K562 (cell line): Measurements from ENCODE around the gene CSNK1D. TPM values are rescaled to one million over a fixed set of nuclear protein-coding genes. Genes with fewer than 3 reads are reported as not detected.

Experiments used
- ATF1 ChIP-seq, 2 experiments: fragments of 450-650 bp in 1 of 2; IDR thresholded peaks; 2 replicates each; pipeline ENCODE4 v1.6.1; 2016; ENCODE audit warnings: missing compliant biosample characterization in 1 of 2, missing genetic modification characterization in 1 of 2
- BACH1 ChIP-seq: fragments of 200-800 bp; sonication (Bioruptor generic); IDR thresholded peaks from 2 replicates; pipeline ENCODE4 v1.6.1; 2016; ENCODE audit warnings: missing genetic modification characterization, missing compliant biosample characterization
- CC2D1A ChIP-seq: fragments of 450-650 bp; IDR thresholded peaks from 2 replicates; pipeline ENCODE4 v1.6.1; 2017; ENCODE audit warnings: mild to moderate bottlenecking
- CHD1 ChIP-seq: fragments of 200-600 bp; sonication (generic); IDR thresholded peaks from one replicate; pipeline ENCODE4 v1.6.1; 2012; ENCODE audit warnings: mild to moderate bottlenecking, moderate library complexity, low read length, inconsistent platforms
- EHMT2 ChIP-seq: fragments of 450-650 bp; IDR thresholded peaks from 2 replicates; pipeline ENCODE4 v1.6.1; 2018; ENCODE audit warnings: antibody characterized with exemption
- HDAC6 ChIP-seq: IDR thresholded peaks from 2 replicates; pipeline ENCODE4 v1.6.1; 2012; ENCODE audit warnings: low read depth, mild to moderate bottlenecking, control low read depth, inconsistent platforms, low read length, moderate library complexity
- HMGXB4 ChIP-seq: sonication (generic); formaldehyde crosslinking; IDR thresholded peaks from 2 replicates; pipeline ENCODE4 v1.8.1; 2023; ENCODE audit warnings: mild to moderate bottlenecking, missing genetic modification reagents
- HNRNPK ChIP-seq: fragments of 200-400 bp; formaldehyde crosslinking; IDR thresholded peaks from one replicate; pipeline ENCODE4 v1.6.1; 2018; ENCODE audit warnings: mild to moderate bottlenecking, low read depth, low read length; ENCODE audit not compliant: poor library complexity, severe bottlenecking
- HOMEZ ChIP-seq: fragments of 250-450 bp; sonication (Bioruptor Pico); IDR thresholded peaks from 2 replicates; pipeline ENCODE4 v1.4.0; 2020; ENCODE audit warnings: mild to moderate bottlenecking, moderate library complexity
- IRF2 ChIP-seq: sonication (generic); formaldehyde crosslinking; IDR thresholded peaks from 2 replicates; pipeline ENCODE4 v1.8.1; 2022; ENCODE audit warnings: mild to moderate bottlenecking, missing genetic modification reagents
- NELFE ChIP-seq: IDR thresholded peaks from 2 replicates; pipeline ENCODE4 v1.6.1; 2011; ENCODE audit warnings: mild to moderate bottlenecking; ENCODE audit not compliant: insufficient read depth, insufficient read length
- NFXL1 ChIP-seq: fragments of 450-650 bp; formaldehyde crosslinking; IDR thresholded peaks from 2 replicates; pipeline ENCODE4 v1.4.0; 2021; ENCODE audit warnings: mild to moderate bottlenecking
- SP2 ChIP-seq: IDR thresholded peaks from 2 replicates; pipeline ENCODE4 v1.6.1; 2011; ENCODE audit warnings: mild to moderate bottlenecking, low read depth, low read length, moderate library complexity; ENCODE audit not compliant: poor library complexity, severe bottlenecking; ENCODE audit errors: extremely low read depth
- SRSF3 ChIP-seq: fragments of 200-400 bp; formaldehyde crosslinking; IDR thresholded peaks from 2 replicates; pipeline ENCODE4 v1.6.1; 2016; ENCODE audit warnings: mild to moderate bottlenecking, low read length, moderate library complexity; ENCODE audit not compliant: insufficient read depth
- TCF7 ChIP-seq: sonication (generic); IDR thresholded peaks from 2 replicates; pipeline ENCODE4 v1.6.1; 2016; ENCODE audit warnings: antibody characterized with exemption, borderline replicate concordance
- ZFP30 ChIP-seq: fragments of 250-450 bp; sonication (Bioruptor Pico); IDR thresholded peaks from 2 replicates; pipeline ENCODE4 v1.8.0; 2022; ENCODE audit warnings: moderate library complexity, mild to moderate bottlenecking, inconsistent platforms, borderline replicate concordance
- ZFP91 ChIP-seq: sonication (generic); formaldehyde crosslinking; IDR thresholded peaks from 2 replicates; pipeline ENCODE4 v1.8.0; 2022; ENCODE audit warnings: mild to moderate bottlenecking, missing genetic modification reagents
- ZKSCAN1 ChIP-seq: fragments of 150-350 bp; IDR thresholded peaks from 2 replicates; pipeline ENCODE4 v1.6.1; 2016; ENCODE audit warnings: low read depth, low read length
- ZNF347 ChIP-seq: fragments of 450-650 bp; formaldehyde crosslinking; IDR thresholded peaks from 2 replicates; pipeline ENCODE4 v1.4.0; 2020; ENCODE audit warnings: low read depth, mild to moderate bottlenecking, moderate library complexity
- ZNF696 ChIP-seq: fragments of 250-450 bp; sonication (Bioruptor Pico); conservative IDR thresholded peaks from 2 replicates; pipeline ENCODE4 v1.4.0; 2020; ENCODE audit warnings: mild to moderate bottlenecking, moderate library complexity
- ZNF76 ChIP-seq: fragments of 250-450 bp; sonication (Bioruptor Pico); IDR thresholded peaks from 2 replicates; pipeline ENCODE4 v1.4.0; 2020; ENCODE audit warnings: mild to moderate bottlenecking, moderate library complexity, borderline replicate concordance
- polyA plus RNA-seq, 8 experiments: library from polyadenylated mRNA; depleted of rRNA in 4 of 8; stranded (reverse) in 5 of 8; unstranded in 3 of 8; fragments of >200 nt; fragmentation: Nextera tagmentation in 2 of 8; fragmentation: Illumina TruSeq in 1 of 8; extraction: Ambion mirVana in 2 of 8; extraction: Trizol in 1 of 8; gene quantifications; 2 replicates each; pipeline versions ENCODE4 v1.2.1 to v1.2.3, GENCODE V29; 2011 to 2014; ENCODE audit warnings: inconsistent platforms in 1 of 8, missing spikeins in 1 of 8
- total RNA-seq, 7 experiments: library from RNA; depleted of rRNA in 6 of 7; stranded (reverse); fragments of >200 nt in 6 of 7; fragmentation: Illumina TruSeq in 2 of 7; extraction: Trizol in 2 of 7; gene quantifications; 2 replicates each; pipeline versions ENCODE4 v1.2.1 to v1.2.3, GENCODE V29; 2011 to 2021; ENCODE audit warnings: low replicate concordance in 1 of 7
- TF ChIP-seq, protein P1 (sequence below): fragments of 450-650 bp; formaldehyde crosslinking; IDR thresholded peaks from 2 replicates; pipeline ENCODE4 v1.4.0; 2020; ENCODE audit warnings: mild to moderate bottlenecking, moderate library complexity

The CSNK1D gene
- total and polyA plus RNA-seq, 9 of the 15 experiments (the other 6 are each of a cell fraction or from before 2014, with no cell fraction given): 6.5 to 133 (median 41.3) TPM

GRCh38 chr17:82236142-82236971 is 37.1 kb downstream of the CSNK1D start (continued):
- TF ChIP-seq, protein P1, sequence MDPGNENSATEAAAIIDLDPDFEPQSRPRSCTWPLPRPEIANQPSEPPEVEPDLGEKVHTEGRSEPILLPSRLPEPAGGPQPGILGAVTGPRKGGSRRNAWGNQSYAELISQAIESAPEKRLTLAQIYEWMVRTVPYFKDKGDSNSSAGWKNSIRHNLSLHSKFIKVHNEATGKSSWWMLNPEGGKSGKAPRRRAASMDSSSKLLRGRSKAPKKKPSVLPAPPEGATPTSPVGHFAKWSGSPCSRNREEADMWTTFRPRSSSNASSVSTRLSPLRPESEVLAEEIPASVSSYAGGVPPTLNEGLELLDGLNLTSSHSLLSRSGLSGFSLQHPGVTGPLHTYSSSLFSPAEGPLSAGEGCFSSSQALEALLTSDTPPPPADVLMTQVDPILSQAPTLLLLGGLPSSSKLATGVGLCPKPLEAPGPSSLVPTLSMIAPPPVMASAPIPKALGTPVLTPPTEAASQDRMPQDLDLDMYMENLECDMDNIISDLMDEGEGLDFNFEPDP (CRISPR knock-in tag): no peak
- TF ChIP-seq SRSF3: no peak
- no peak for TF ChIP-seq HMGXB4 (CRISPR knock-in tag)
- no peak for TF ChIP-seq HDAC6
- TF ChIP-seq HNRNPK: no peak
- TF ChIP-seq ATF1 (CRISPR knock-in tag; IDR thresholded peaks at IDR 0.05): no peak
- TF ChIP-seq ATF1 (tag; IDR thresholded peaks at IDR 0.05): peak; percentile 70
- TF ChIP-seq TCF7: no peak
- TF ChIP-seq ZNF76: no peak
- TF ChIP-seq SP2: no peak
- no peak for TF ChIP-seq BACH1 (tag)
- no peak for TF ChIP-seq ZFP30 (CRISPR knock-in tag)
- no peak for TF ChIP-seq NFXL1 (CRISPR knock-in tag)
- TF ChIP-seq ZFP91 (CRISPR knock-in tag): no peak
- no peak for TF ChIP-seq ZNF696 (CRISPR knock-in tag)
- TF ChIP-seq HOMEZ: no peak
- no peak for TF ChIP-seq NELFE
- TF ChIP-seq CC2D1A: peak; percentile 45; the same call in 1 of the 2 replicates
- no peak for TF ChIP-seq EHMT2
- no peak for TF ChIP-seq ZKSCAN1
- TF ChIP-seq IRF2 (CRISPR knock-in tag): no peak
- TF ChIP-seq CHD1: no peak
- TF ChIP-seq ZNF347 (CRISPR knock-in tag): no peak
